ENCODE results near the gene PSMC5. TPM values are rescaled to one million over a fixed set of nuclear protein-coding genes. Genes with fewer than 3 reads are reported as not detected.

Gene PSMC5
- total RNA-seq = 105 TPM
- long read RNA-seq, transcript PSMC5-212 (11 exons, 1,474 nt) = minor isoform, 11 of 154 reads
- long read RNA-seq, transcript PSMC5-201 (12 exons, 1,579 nt) = major isoform, 107 of 154 reads
- long read RNA-seq, transcript PSMC5-203 (12 exons, 1,680 nt) = minor isoform, 11 of 154 reads
- long read RNA-seq, partial matches to known transcripts = 10 of 154 reads
- long read RNA-seq, other reads (novel, unspliced or antisense) = 13 of 154 reads

- intact Hi-C loops (cut with DNase I) = no loop called here
- H3K9me3 ChIP-seq = no peaks in the 10 kb centered on the region
- DNase-seq (peak; percentile 97), ATAC-seq (peak; percentile 95)
- H3K36me3 ChIP-seq = peaks cover 73% of the 10 kb centered on the region
- H3K27me3 ChIP-seq = no peaks in the 10 kb centered on the region
- peaks cover 24% of the 10 kb centered on the region for H3K4me1 ChIP-seq
- peak within 1 kb of the TSS; percentile 98 for H3K4me3 ChIP-seq
- H3K27ac ChIP-seq = peak within 1 kb of the TSS; percentile 94
- TF ChIP-seq CTCF (IDR thresholded peaks at IDR 0.05) = peak; percentile 54
Measured at GRCh38 chr17:63827002-63827800, at the start of gene PSMC5, which contains the start of gene FTSJ3. TSS of gene PSMC5 (plus strand) at chr17:63827431. CDS start at chr17:63827491, 60 bp downstream. TSS of gene FTSJ3 (minus strand) at chr17:63827663. CDS start at chr17:63826902, 761 bp downstream.

GRCh38 chr17:63780507-63780906, 46.7 kb upstream of the PSMC5 start:
- TF ChIP-seq CTCF (IDR thresholded peaks at IDR 0.05) = no peak
- Histone ChIP-seq H3K27ac (no peak overlapping the region), H3K27me3 (no peaks in the 10 kb centered on the region), H3K4me1 (peaks cover 7% of the 10 kb centered on the region), H3K36me3 (peaks cover 47% of the 10 kb centered on the region), H3K4me3 (no peak overlapping the region), H3K9me3 (no peaks in the 10 kb centered on the region)
- no peak for DNase-seq
- ATAC-seq = peak; percentile 17
- intact Hi-C loops (cut with DNase I) = no loop called here

GRCh38 chr17:63780928-63781327, 46.3 kb upstream of the PSMC5 start:
- H3K4me3 ChIP-seq = no peak overlapping the region
- H3K9me3 ChIP-seq = no peaks in the 10 kb centered on the region
- ATAC-seq (no peak), DNase-seq (no peak)
- H3K4me1 ChIP-seq = peaks cover 3% of the 10 kb centered on the region
- no peak for TF ChIP-seq CTCF (IDR thresholded peaks at IDR 0.05)
- H3K27me3 ChIP-seq = no peaks in the 10 kb centered on the region
- no peak overlapping the region for H3K27ac ChIP-seq
- intact Hi-C loops (cut with DNase I) = no loop called here
- H3K36me3 ChIP-seq = peaks cover 51% of the 10 kb centered on the region

GRCh38 chr17:63783522-63783921, 43.7 kb upstream of the PSMC5 start:
- no peak overlapping the region for H3K4me3 ChIP-seq
- no peaks in the 10 kb centered on the region for H3K9me3 ChIP-seq
- H3K27ac ChIP-seq = no peak overlapping the region
- DNase-seq = no peak
- no peaks in the 10 kb centered on the region for H3K27me3 ChIP-seq
- intact Hi-C loops (cut with DNase I) = no loop called here
- no peak for ATAC-seq
- H3K4me1 ChIP-seq = no peaks in the 10 kb centered on the region
- H3K36me3 ChIP-seq = peaks cover 54% of the 10 kb centered on the region
- TF ChIP-seq CTCF (IDR thresholded peaks at IDR 0.05) = no peak

- Histone ChIP-seq H3K9me3 (no peaks in the 10 kb centered on the region), H3K36me3 (peaks cover 61% of the 10 kb centered on the region), H3K27ac (no peak overlapping the region), H3K4me3 (no peak overlapping the region), H3K4me1 (no peaks in the 10 kb centered on the region), H3K27me3 (no peaks in the 10 kb centered on the region)
- ATAC-seq = no peak
- TF ChIP-seq CTCF (IDR thresholded peaks at IDR 0.05) = no peak
- intact Hi-C loops (cut with DNase I) = no loop called here
- no peak for DNase-seq
Measured at GRCh38 chr17:63785556-63785955, 41.7 kb upstream of the PSMC5 start.

Measured in upper lobe of right lung (tissue), 1 donor.